Activated CD4-positive, alpha-beta T cell treated with anti-CD3 and anti-CD28 coated beads for 48 hours (primary cell): ENCODE measurements around the gene AP3S2.
A peak's percentile ranks its signal among the peaks of the same experiment; 100 is the strongest.
"Not testable (repeated sequence)": the region's sequence is repeated elsewhere in the genome, so short reads cannot be mapped to it uniquely, and the experiment has no call there.

Experiments used
- DNase-seq: peaks from one replicate; pipeline ENCODE4 v3.0.0-alpha.2; 2020

The AP3S2 gene

DNA sequence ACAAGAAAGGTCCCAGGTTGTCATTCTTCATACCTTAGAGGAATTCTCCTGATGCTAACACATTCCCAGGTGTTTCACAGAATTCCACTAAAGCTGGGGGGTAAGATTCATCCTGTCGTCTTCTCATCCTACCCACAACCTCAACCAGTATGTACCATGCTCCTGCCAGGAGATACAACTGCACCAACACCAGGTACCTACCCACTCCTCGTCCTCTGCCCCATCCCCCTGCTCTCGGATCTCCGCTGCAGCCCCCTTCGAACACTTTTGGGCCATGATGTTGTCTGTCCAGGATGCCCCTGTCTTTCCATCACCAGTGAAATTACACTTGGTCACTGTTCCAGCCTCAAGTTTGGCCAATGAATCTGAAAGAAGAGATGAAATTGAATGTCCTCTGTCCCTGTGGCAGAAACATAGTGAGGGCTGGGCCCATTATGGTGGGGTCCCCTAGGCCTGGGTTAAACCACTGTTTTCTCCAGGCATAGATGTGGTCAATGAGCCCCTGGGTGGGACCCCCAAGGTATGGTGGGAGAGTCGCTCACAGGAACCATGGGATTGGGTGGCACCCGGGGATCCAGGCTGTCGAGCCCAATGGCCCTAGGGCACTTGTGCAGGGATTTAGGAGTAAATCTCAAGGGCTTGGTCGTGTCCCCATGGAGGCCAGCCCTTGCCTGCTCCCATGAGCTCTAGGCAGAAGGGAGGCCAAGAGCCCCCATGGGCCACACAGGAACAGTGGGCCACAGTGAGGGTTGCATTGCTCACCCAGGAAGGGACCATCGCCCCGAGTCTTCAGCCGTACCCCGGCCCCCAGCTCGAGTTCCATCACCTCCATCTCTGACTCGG lies 9.4 kb upstream of the AP3S2 start:
- no peak for DNase-seq

DNA sequence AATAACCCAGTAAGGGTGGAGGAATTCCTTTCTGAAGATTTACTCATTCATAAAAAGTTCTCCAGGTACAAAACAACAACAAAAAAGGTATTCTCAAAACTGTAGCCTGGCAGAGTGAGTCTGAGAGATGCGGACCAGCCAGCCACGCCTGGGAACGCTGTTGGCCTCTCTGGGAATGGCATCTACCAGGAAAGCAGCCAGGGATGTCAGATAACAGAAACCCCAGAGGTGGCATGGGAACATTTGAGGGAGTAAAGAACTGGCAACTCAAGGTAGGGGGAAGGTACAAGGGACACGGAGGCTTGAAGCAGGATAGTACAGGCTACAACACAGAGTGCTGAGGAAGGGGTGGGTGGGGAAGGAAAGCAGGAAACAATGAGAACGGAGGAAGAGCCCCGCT lies 7.1 kb upstream of the AP3S2 start:
- no peak for DNase-seq

DNA sequence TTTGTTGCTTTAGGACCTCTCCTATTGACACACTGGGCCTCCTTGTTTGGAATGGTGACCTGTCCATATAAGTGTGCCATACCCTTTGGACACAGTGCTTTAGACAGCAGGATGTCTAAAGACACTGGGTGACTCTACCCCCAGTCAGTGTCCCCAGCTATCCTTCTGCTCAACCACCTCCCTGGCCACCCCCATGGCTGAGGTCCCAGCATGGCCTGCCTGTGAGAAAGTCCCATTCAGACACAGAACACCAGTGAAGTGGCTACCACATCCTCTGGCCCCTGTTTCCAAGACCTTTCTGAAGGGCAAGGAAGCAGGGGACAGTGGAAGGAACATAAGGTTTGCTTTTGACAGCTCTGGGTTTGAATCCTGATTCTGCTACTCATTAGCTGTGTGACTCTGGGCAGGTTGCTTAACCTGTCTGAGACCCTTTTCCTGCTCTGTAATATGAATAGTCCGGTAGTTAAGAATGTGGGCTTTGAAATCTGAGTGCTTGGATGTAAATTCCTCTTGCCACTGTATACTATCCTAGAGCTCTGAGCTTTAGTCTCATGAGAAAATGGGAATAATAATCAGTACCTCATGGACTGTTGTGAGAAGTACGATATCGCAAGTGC lies 6.3 kb upstream of the AP3S2 start:
- DNase-seq: no peak

DNA sequence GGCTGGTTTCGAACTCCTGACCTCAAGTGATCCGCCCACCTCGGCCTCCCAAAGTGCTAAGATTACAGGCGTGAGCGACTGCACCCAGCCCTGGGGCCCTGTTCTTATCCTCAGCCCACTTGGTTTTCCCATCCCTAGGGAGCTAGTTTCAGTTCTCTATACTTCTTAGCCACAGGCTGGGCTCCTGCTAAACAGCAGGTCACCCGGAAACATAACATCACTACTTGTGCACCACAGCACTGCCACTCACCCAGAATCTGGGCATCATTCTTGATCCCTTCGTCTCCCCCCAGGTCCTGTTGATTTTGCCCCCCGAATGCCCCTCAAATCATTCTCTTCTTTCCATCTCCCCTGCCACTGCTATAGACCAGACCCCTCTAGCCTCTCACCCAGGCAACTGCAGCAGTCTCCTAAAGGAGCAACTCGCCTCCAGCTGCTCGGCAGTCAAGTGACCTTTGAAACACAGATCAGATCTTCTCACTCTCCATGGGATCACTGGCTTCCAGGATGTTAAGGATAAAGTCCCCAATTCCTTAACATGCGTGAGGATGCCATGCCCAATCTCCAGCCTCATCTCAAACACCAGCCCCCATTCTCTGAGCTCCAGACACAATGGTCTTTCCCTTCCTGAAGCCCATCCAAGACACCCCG lies 5.6 kb upstream of the AP3S2 start:
- no peak for DNase-seq

DNA sequence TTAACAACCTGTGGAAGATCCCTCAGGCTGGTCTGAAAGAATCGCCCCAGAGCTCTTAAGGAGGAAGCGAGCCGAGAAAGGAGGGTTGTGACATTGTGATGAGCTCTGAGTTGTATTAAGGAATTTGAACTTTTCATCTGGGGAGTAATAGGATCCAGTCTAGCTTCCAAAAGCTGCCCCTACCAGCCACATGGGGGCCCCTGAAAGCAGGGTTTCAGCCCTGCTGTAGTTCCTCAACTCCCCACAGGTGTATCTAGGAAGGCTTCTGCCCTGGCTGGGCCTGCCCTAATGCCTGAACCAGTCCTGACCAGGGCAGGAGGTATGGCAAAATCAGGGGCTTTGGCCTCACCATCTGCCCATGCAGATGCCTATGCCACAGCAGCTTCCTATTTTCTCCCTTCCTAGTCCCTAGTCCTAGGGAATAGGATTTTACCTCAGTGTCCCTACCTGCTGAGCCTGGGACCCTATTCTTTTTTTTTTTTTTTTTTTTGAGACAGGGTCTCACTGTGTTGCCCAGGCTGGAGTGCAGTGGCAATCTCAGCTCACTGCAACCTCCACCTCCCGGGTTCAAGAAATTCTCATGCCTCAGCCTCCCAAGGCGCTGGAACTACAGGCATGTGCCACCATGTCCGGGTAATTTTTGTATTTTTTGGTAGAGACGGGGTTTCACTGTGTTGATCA lies 5.0 kb upstream of the AP3S2 start:
- peak; percentile 63 for DNase-seq

DNA sequence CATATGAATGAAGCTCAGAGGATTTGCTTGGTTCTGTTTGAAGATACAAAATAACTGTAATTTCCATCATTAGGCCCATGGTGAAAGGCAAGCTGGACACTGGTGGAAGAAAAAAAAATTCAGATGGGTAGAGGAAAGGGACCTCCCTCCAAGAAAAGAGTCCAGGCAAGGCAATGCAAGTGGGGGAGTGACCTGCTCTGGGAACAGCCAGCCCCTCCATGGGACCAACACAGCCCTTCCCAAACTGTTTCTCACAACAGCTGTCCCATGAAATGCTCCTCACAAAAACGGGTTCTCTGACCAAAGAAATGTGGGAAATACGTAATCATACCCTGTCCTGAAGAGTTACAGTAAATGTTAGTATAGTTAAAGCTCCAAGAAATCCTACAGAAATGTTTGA lies 4.4 kb upstream of the AP3S2 start:
- no peak for DNase-seq

DNA sequence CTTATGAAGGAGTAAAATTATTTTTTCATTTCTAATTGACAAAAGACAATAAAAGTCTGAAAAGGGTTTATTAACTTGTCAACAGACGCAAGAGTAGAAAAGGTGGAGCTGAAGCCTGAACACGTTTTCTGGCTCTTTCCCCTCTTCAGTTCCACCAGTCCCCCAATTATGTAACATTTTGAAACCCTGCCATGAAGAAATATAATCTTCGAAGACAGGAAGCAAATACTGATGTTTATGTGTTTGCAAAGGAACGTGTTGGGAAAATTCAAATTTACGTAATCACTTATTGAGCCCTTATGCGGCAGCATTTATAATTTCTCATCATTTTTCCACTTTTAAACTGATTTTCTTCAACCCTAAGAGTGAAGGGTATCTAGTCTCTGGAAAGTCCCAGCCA lies 767 bp downstream of the AP3S2 start:
- no peak for DNase-seq

DNA sequence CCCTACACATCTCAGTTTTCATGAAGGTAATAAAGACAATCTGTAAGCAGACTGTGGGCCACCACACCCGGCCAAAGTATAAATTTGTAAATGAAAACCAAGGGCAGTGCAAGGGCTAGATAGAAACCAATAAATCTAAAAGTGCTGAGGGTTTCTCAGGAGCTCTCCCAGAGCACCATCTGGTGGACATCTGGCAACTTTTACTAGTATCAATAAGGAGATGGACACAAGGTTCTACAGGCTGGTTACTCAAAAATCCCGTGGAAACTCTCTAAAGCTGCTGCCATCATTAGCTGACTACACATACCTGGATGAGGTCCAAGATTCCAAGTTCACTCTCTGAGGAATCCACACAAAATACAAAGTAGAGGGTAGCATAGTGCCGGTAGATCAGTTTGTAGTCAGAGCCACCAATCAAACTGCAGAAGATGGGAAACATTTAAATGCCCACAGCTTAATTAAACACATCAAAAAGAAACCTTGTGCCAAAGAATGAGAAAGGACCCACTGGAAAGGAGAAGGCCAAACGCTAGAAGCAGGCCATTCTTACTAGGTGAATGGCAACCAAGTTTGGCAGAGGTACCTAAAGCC lies 5.5 kb downstream of the AP3S2 start:
- DNase-seq: no peak

DNA sequence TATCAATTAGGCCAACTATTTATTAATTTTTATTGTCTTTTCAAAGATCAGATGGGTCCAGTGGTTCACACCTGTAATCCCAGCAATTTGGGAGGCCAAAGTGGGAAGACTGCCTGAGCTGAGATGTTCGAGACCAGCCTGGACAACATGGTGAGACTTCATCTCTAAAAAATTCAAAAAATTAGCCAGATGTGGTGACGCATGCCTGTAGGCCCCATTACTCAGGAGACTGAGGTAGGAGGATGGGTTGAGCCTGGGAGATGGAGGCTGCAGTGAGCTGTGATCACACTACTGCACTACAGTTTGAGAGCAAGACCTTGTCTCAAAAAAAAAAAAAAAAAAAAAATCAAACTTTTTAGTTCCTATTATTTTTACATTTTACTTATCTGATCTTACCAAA lies 8.2 kb downstream of the AP3S2 start:
- no peak for DNase-seq

DNA sequence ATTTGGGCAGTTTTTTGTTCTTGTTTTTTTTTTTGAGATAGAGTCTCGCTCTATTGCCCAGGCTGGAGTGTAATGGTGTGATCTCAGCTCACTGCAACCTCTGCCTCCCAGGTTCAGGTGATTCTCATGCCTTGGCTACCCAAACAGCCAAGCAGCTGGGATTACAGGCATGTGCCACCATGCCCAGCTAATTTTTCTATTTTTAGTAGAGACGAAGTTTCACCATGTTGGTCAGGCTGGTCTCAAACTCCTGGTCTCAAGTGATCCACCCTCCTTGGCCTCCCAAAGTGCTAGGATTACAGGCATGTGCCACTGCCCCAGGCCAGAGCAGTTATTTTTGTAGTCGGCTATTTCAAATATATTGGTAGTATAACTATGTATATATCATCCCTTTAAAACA lies 8.6 kb downstream of the AP3S2 start:
- not testable (repeated sequence) for DNase-seq

DNA sequence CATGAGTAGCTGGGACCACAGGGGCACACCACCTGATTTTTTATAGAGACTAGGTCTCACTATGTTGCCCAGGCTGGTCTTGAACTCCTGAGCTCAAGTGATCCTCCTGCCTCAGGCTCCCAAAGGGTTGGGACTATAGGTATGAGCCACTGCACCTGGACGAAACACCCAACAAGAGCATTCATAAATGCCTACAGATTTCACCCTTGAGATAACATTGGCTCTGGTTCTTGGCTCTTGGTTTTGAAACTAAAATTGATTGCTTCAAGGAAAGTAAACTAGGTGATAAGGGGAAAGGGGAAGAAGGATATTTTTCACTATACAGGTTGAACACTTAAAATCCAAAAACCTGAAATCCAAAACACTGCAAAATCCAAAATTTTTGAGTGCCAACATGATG lies 10.3 kb downstream of the AP3S2 start:
- DNase-seq: no peak

DNA sequence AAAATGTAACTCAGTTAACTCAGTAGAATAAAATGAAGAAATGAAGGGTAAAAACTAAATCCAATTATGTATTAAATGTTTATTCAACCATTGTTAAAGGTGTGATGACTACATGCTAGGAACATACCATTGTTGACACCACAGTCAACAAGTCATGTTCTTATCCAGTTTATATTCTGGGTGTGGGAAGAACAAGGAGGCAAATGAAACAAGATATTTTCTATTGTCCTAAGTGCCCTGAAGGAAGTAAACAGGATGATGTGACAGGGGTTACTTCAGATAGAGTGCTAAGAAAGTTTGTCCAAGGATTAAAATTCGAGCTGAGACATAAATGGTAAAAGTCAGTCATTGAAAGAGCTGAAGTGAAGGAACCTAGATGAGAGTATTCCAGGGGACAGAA lies 13.1 kb downstream of the AP3S2 start:
- DNase-seq: no peak

DNA sequence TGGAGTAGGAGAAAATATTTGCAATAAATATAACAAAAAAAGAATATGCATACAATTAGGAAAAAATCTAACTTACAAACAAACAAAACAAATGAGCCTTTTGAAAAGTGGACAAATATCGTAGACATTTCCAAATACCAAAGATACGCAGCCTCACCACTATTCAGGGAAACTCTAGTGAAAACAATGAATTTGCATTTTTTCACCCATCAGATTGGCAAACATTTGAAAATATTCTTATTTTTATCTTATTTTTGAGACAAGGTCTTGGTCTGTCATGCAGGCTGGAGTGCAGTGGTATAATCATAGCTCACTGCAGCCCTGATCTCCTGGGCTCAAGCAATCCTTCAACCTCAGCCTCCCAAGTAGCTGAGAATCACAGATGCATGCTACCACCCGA lies 15.5 kb downstream of the AP3S2 start:
- DNase-seq: no peak

DNA sequence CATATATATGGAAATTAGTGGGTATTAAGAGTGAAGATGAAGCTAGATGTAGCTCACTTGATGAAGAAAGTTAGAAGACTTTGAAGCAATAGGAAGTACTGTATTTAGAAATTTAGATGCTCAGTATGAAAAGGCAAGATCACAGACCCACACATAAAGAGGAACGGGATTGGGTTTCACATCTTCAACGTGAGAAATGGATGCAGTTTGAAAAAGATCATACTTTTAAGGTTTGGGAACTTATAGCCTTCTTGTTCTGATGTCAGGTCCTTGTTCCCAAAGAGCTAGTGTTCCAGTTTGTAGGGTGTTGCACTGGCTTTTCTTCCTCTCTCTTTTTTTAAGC lies 16.7 kb downstream of the AP3S2 start:
- no peak for DNase-seq

DNA sequence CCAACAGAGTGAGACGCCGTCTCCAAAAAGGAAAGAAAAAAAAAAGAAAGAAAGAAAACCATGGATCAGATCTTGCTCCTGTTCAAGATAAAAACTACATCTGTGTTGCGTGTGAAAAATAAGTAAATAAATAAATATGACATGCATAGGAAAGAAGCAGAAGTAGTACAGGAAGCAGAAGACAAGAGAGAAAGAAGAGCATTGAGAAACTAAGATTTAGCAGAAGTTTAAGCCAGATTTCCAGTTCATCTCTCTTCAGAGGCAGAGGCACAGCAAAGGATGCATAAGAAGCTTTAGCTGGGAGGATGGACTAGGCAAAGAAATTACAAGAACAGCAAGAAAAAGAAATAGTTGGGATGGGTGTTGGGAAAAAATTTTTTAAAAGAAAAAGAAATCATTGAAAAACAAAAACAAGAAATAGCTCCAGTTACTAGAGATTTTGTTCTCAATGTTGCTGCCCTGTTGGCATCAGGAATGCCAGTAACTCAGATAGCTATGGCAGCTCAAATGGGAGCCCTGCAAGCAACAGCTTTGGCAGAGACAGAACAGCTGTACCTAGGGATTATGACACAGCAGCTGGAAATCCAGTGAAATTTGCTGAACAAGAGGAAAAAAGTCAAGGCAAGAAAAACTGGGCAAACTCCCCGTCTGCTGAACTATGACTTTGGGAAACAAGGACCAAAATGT lies 17.3 kb downstream of the AP3S2 start:
- DNase-seq: no peak

DNA sequence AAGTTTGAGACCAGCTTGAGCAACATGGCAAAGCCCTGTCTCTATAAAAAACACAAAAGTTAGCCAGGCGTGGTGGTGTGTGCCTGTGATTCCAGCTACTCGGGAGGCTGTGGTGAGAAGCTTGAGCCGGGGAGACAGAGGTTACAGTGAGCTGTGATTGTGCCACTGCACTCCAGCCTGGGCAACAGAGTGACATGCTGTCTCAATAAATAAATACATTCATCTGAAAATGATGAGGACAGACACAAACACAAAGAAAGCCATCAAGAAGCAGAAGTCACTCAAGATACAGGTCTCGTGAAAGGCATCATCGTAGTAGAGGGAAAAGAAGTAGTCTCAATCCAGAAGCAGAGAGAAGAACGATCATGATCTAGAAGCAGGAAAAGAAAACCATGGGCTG lies 18.1 kb downstream of the AP3S2 start:
- no peak for DNase-seq

DNA sequence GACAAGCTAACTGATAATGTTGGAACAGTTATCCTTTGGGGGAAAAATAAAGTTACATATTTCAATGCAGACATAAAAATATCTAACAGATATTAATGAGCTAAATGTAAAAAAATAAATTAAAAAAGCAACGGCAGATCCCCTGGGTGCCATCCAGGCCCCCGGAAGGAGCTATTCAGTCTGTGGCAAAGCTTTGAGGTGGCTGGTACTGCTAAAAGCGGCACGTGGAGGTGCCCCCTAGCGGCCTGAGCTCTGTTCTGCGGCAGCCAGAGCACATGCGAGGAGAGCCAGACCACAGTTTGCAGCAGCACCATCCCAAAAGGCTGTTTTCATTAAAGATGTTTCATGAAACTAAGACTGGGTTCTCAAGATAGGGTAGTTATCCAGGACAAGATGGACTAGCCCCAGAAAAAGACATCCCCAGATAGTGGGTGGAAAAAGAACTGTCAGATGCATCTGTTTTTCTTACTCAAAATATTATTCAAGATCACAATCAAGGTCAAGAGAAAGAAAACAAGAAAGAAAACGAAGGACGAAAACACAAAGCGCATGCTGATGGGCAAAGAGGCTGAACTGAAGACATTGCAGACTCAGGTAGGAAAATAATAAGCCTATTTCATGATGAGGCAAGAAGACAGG lies 18.7 kb downstream of the AP3S2 start:
- peak; percentile 91 for DNase-seq

DNA sequence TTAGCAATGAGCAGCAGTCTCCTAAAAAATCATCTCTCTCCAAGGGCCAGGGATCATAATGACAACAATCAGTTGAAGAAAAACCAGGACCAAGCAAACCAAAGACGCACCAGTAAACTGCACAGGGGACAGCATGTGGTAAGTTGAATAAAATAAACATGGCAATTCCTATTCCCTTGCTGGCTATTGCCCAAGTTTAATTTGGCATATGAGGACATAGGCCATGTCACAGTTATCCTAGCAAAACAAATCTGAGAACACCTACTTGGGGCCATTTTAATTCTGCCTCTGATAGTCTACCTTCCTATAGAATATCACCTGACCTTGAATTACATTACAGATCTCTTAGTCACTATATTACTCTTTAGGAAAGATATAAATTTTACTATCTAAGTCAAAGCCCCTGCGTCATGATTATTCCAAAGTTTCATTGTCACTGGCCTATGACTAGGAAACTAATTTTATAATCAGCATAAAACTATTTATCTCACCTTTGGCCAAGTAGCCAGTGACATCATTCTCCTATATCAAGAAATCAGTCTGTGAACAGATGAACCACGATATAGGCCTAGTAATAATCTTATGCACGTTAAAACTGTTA lies 23.0 kb downstream of the AP3S2 start:
- no peak for DNase-seq

DNA sequence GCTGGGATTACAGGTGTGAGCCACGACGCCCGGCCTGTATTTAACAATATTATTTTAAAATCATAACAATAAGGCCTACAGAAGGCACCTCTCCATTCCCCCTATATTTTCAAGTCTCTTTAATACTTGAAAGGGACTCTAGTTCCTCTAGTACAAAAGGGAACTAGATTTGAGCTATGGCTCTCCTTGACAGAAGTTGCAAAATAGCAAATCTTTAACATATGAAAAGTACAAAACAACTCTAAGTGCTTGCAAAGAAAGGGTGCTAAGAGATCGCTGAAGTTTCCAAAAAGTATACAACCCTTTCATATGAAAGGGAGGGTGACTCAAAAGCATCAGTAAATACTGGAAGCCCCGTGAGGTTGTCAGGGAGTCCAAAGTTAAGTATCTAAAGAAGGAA lies 23.8 kb downstream of the AP3S2 start:
- DNase-seq: no peak

DNA sequence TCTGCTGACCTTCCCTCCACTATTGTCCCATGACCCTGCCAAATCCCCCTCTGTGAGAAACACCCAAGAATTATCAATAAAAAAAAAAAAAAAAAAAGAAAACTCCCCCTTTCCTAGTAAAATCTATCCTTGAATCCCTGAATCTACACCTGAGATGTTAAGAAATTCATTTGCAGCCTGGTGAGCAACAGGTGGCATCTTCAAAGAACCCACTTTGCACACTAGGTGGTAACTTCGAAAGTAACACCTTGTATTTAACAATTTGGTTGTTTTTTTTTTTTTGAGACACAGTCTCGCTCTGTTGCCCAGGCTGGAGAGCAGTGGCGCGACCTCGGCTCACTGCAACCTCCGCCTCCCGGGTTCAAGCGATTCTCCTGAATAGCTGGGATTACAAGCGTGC lies 24.3 kb downstream of the AP3S2 start:
- not testable (repeated sequence) for DNase-seq

DNA sequence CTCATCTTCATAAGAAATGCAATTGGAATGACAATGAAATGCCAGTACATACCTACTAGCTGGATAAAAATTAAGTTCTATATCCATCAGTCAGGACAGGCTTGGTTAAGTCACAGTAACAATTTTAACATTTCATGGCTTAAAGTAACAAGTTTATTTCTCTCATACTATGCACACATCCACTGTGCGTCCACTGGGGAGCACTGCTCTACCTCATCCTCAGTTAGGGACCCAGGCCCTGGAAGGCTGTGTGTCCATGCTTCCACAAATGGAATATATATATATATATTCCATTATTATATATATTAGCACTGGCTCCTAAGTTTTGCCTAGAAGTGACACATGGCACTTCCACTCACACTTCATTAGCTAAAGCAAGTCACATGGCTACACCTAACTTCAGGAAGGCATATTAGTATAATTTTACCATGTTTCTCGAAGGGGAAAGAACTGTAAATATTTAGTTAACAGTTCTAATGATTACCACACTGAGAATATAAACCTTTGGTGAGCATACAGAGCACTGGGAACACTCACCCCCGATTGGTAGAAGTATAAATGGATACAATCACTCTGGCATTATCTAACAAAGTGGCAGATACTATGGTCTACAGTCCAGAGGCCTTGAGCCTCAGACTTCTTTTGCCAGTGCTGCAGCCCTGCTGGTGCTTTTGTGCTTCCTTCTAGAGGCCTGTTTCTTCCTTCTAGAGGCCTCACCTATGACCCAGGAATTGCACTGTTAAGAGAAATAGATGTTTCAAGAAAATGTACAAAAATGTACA lies 28.6 kb downstream of the AP3S2 start:
- no peak for DNase-seq
